ENCODE measurements around the gene NUDT3.
"Not testable (repeated sequence)": the region's sequence is repeated elsewhere in the genome, so short reads cannot be mapped to it uniquely, and the experiment has no call there.

Gene NUDT3

GRCh38 chr6:34284563-34285447, 107.7 kb downstream of the NUDT3 start:
- no peak for DNase-seq

DNA sequence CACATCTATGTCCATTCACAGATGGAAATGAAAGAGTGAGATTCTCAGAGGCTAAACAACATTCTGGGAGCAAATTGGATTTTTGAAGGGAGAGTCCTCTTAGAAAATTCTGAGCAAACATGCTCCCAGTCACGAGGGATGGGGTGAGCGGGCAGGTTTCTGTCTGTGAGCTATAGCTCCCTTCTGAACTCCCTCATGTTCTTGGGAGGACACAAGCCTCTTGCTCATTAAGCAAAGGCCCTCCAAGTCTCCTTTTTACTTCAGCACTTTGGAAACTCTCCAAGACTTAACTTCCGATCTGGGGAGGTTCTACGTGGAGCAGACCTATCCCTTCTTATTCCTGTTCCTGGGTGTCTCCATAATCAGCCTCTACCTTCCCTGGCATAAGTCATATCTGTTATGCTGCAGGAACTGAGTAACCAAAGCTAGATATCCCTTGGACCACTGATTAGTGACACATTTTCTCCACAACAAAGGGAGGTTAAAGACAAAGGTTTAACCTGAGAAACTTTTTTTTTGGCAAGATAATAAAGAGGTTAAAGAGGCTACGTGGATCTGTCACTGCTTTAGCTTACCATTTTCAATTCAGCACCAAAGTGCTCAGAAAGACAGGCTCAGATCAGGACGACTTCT, 110.7 kb downstream of the NUDT3 start:
- no peak for DNase-seq

DNA sequence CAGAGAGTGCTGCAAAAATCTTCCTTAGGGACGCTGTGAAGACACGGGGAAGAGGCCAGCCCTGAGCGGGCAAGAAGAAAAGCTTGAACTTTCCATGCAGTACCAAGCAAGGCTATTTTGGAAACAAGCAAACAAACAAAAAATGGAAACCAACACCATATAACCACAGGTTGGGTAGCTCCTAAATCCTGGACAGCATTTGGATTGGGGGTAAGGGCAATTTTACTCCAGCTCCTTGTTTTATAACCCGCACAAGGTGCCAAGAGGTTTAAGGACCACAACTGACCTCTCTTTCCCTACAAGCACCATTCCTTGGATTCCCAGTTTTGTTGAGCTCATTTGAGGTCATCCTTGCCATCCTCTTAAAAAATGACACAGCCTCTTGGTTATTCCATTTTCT, 112.3 kb downstream of the NUDT3 start:
- no peak for DNase-seq

DNA sequence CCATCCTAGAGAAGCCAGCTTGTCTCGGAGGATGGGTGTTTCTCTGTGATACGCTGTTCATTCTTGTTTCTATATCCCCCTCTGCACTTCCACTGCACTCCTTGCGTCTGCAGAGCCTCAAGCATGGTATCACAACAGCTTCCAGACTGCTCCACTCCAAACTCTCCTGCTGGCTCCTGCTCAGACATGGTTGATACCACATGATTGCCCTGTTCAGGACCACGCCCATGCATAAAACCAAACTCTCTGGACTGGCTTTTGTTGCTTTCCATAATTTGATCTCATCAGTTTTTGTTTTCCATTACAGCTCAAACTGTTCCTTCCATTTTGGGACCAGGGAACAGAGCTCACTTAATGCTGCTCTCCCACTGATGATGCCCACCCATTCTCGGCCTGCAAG, 113.6 kb downstream of the NUDT3 start:
- DNase-seq = no peak

- no peak for DNase-seq
These were observed 114.7 kb downstream of the NUDT3 start for GRCh38 chr6:34277763-34278112.

DNA sequence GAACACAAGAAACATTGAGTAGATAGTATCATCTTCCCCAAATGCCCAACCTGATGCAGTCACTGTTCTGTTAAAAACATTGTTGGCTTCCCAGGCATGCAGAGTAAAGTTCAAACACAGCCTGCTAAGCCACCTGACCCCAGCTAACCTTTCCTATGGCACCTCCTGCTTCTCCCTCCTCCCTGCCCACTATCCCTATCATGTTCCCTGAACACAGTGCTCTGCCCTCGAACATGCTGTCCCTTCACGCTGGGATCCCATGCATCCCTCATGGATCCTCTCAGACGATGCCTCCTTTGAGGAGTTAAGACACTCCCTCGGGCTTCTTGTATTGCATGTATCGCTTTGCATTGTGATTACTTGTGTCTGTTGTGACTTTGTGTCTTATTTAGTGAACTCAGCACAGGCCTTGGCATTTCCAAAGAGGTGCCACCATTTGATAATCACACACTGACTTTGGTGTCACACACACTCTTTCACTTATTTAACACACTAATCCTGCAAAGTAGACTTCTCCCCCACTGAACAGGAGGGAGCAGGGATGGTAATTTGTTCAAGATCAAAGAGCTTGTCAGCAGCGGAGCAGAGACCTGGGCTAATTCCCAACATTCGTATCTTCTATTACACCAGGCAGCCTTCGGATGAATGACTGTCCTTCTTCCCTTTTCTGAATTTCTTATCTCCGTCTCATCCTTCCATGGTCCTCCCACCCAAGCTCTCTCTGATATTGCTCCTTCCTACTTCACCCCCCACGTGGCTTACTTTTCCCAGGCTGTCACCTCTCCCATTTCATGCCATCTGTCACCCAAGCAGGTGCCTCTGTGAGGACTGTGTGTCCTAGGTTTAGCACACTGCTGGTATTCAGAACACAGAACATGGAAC, 115.3 kb downstream of the NUDT3 start:
- DNase-seq = no peak

DNA sequence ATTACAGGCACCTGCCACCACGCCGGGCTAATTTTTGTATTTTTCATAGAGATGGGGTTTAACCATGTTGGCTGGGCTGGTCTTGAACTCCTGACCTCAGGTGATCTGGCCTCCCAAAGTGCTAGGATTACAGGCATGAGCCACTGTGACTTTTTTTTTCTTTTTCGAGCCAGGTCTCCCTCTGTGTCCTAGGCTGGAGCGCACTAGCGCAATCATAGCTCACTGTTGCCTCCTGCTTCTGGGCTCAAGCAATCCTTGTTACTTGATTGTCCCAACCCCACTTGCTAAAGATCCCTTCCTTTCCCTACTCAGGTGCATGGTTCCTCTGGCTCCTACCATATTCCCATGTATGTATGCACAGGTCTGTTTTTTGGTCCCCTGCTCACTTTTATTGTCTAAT, 116.3 kb downstream of the NUDT3 start:
- DNase-seq = no peak

- no peak for DNase-seq
These were observed 117.2 kb downstream of the NUDT3 start for GRCh38 chr6:34275128-34275804.

- DNase-seq = no peak
These were observed 118.3 kb downstream of the NUDT3 start for GRCh38 chr6:34274129-34274528.

DNA sequence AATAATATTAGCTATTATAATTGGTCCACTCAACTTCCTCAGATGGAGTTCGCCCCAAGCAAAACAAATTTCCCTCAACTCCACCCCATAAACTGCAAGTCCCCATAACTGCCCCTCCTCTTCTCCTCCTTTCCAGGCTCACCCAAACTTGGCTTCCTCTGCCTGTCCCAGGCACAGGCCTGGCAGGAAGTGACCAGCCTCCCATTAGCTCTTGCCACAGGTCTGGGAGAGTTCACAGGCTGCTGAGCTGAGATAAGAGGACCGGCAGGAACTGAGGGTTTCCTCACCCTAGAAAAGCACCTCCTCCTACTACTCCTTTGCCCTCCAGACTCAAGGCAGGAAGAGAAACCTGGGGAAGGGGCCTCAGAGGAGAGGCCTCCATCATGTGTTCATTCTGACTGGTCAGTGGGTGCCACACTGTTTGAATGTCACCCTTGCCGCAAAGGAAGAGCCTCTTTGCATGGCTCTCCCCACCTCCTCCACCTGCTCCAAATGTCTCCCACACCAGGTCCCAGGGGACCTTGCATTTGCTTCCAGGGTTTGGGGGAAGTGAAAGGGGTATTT, 119.1 kb downstream of the NUDT3 start:
- no peak for DNase-seq

GRCh38 chr6:34272013-34272926, 120.2 kb downstream of the NUDT3 start:
- DNase-seq = no peak

DNA sequence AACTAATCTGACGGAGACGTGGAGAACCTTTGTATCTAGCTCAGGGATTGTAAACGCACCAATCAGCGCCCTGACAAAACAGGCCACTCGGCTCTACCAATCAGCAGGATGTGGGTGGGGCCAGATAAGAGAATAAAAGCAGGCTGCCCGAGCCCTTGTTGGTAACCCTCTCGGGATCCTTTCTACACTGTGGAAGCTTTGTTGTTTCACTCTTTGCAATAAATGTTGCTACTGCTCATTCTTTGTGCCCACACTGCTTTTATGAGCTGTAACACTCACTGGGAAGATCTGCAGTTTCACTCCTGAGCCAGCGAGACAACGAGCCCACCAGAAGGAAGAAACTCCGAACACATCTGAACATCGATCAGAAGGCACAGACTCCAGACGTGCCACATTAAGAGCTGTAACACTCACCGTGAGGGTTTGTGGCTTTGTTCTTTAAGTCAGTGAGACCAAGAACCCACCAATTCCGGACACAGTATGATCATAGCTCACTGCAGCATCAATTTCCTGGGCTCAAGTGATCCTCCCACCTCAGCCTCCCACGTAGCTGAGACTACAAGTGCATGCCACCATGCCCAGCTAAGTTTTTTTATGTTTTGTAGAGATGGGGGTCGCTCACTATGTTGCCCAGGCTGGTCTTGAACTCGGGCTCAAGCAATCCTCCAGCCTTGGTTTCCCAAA, 122.7 kb downstream of the NUDT3 start:
- not testable (repeated sequence) for DNase-seq

DNA sequence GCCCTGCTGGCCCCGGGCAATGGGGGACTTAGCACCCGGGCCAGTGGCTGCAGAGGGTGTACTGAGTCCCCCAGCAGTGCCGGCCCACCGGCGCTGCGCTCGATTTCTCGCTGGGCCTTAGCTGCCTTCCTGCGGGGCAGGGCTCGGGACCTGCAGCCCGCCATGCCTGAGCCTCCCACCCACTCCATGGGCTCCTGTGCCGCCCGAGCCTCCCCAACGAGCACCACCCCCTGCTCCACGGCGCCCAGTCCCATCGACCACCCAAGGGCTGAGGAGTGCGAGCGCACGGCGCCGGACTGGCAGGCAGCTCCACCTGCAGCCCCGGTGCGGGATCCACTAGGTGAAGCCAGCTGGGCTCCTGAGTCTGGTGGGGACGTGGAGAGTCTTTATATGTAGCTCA, 123.3 kb downstream of the NUDT3 start:
- DNase-seq = not testable (repeated sequence)

GRCh38 chr6:34267746-34268145, 124.7 kb downstream of the NUDT3 start:
- no peak for DNase-seq

DNA sequence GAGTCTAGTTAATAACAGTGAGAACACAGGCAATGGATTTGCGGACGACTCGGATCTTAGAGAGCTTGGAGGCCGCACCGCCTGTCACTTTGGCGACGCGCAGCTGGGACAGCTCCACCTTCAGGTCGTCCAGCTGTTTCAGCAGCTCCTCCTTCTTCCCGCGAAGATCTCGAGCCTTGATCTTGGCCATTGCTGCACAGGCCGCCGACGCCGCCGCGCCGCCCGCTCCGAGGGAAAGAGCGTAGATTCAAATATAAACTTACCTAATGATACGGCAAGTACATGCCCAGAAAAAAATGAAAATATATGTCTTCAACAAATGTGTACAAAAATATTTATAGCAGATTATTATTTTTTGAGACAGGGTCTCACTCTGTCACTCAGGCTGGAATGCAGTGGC, 129.0 kb downstream of the NUDT3 start:
- not testable (repeated sequence) for DNase-seq

- no peak for DNase-seq
These were observed 131.7 kb downstream of the NUDT3 start for GRCh38 chr6:34260576-34261267.

DNA sequence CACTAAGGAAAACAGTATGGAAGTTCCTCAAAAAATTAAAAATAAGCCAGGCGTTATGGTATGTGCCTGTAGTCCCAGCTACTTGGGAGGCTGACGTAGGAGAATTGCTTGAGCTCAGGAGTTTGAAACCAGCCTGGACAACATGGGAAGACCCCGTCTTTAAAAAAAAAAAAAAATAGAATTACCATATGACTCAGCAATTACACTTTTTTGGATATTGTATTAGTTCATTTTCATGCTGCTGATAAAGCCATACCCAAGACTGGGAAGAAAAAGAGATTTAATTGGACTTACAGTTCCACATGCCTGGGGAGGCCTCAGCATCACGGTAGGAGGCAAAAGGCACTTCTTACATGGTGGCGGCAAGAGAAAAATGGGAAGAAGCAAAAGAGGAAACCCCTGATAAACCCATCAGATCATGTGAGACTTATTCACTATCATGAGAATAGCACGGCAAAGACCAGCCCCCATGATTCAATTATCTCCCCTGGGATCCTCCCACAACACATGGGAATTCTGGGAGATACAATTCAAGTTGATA, 132.9 kb downstream of the NUDT3 start:
- DNase-seq = no peak

DNA sequence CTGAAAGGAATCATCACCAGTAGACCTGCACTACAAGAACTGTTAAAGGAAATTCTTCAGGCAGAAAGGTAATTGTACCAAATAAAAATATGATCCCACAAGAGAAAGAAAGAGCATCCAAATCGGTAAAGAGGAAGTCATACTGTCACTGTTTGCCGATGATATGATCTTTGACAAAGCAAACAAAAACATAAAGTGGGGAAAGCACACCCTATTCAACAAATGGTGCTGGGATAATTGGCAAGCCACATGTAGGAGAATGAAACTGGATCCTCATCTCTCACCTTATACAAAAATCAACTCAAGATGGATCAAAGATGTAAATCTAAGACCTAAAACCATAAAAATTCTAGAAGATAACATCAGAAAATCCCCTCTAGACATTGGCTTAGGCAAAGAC, 140.1 kb downstream of the NUDT3 start:
- not testable (repeated sequence) for DNase-seq

GRCh38 chr6:34249469-34250261, 142.8 kb downstream of the NUDT3 start:
- no peak for DNase-seq

Measured in effector CD4-positive, alpha-beta T cell (primary cell).